Measurements from ENCODE around the gene PLB1. TPM values are rescaled to one million over a fixed set of nuclear protein-coding genes. Genes with fewer than 3 reads are reported as not detected.

The PLB1 gene
- total and polyA plus RNA-seq, 2 donors (not counting 1 experiment from before 2014, with no cell fraction given), result 0.25 to 0.51 TPM

- H3K9me3 Mint-ChIP-seq (ENCODE audit: insufficient read depth), result no peaks in the 10 kb centered on the region
- intact Hi-C loops (cut with micrococcal nuclease), result no loop called here
- POLR2A ChIA-PET, result no interaction called here
These were observed 123.6 kb downstream of the PLB1 start for GRCh38 chr2:28619213-28620196.

More at GRCh38 chr2:28619213-28620196, 123.6 kb downstream of the PLB1 start:
- Histone ChIP-seq H2AFZ (ENCODE audit: insufficient read depth, low read depth, low read length, poor library complexity, severe bottlenecking) (no peak overlapping the region), H3K27me3 (replicated peaks in 1 of 4; ENCODE audit: control extremely low read depth in 1 of 4, control insufficient read depth in 3 of 4, insufficient read depth in 4 of 4, low read length in 3 of 4) (peaks cover 0 to 4% (median 0%) of the 10 kb centered on the region in 4 experiments), H3K9ac (ENCODE audit: low read length) (no peak overlapping the region), H4K20me1 (ENCODE audit: control insufficient read depth, insufficient read depth, low read length, poor library complexity, severe bottlenecking) (no peaks in the 10 kb centered on the region), H3K27ac (ENCODE audit: low read length in 2 of 2) (no peak overlapping the region), H3K4me2 (replicated peaks; ENCODE audit: low read depth, low read length, poor library complexity, severe bottlenecking) (no peak overlapping the region), H3K4me3 (ENCODE audit: control extremely low read depth in 1 of 5, extremely low read depth in 1 of 5, insufficient read depth in 1 of 5, low read depth in 2 of 5, low read length in 4 of 5) (no peak overlapping the region), H3K36me3 (replicated peaks in 1 of 2; ENCODE audit: control extremely low read depth in 1 of 2, control insufficient read depth in 1 of 2, extremely low read depth in 1 of 2, insufficient read depth in 2 of 2, low read length in 1 of 2) (no peaks in the 10 kb centered on the region), H3K79me2 (ENCODE audit: control insufficient read depth, insufficient read depth, low read length) (no peaks in the 10 kb centered on the region), H3K9me3 (ENCODE audit: control extremely low read depth in 1 of 3, control insufficient read depth in 2 of 3, insufficient read depth in 1 of 3, low read length in 2 of 3) (no peaks in the 10 kb centered on the region), H3K4me1 (ENCODE audit: control insufficient read depth in 2 of 2, insufficient read depth in 2 of 2, low read length in 2 of 2) (peaks cover 20 to 25% of the 10 kb centered on the region in 2 donors)
- H3K4me1 Mint-ChIP-seq, result peaks cover 35% of the 10 kb centered on the region
- no peak for TF ChIP-seq CTCF (IDR thresholded peaks at IDR 0.05)
- no peak for TF ChIP-seq EZH2 (IDR thresholded peaks at IDR 0.05; ENCODE audit: borderline replicate concordance, insufficient read depth, low read depth, low read length, poor library complexity, severe bottlenecking)
- no peak overlapping the region for H3K27ac Mint-ChIP-seq
- no peak overlapping the region for H3K4me3 Mint-ChIP-seq
- CTCF ChIA-PET, result interaction anchor here (0.7 to 1.0 kb wide), 2 partner anchors 25 to 32 kb away, joined by 3 to 5 read pairs; no protein-coding TSS in a partner anchor
- no peak for DNase-seq
- 96% methylated on average over 3 of the region's 10 CpGs for WGBS (ENCODE audit: insufficient coverage)
- ATAC-seq (ENCODE audit: low read depth), result no peak
- H3K27me3 Mint-ChIP-seq, result peaks cover 4% of the 10 kb centered on the region
